NK-92 (cell line): ENCODE results near the gene NKAIN4.

Experiments used
- DNase-seq: peaks from one replicate; lab custom pipeline; 2025; ENCODE audit not compliant: unreplicated experiment; lab: John Stamatoyannopoulos, UW

NKAIN4 gene

DNA sequence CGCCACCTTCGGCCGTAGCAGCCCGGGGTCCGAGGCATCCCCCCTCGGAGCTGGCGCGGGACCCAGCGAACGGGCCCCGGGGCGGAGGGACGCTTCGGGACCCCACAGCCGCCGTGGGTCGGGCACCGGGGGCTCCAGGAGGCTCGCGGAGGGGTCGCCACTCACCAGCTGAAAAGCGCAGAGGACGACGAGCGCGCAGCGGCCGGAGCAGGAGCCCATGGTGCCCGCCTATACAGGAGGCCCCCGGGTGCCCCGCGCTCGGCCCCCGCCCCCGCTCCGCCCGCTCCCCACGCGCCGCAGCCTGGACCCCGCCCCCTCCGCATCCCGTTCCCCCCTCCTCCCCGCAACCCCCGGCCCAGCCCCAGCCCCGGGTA, at the start of gene NKAIN4:
Gene NKAIN4 (minus strand): TSS at position 232 of the 374 bp plus-strand sequence. CDS start 13 bp downstream, at position 219.
- no peak for DNase-seq

DNA sequence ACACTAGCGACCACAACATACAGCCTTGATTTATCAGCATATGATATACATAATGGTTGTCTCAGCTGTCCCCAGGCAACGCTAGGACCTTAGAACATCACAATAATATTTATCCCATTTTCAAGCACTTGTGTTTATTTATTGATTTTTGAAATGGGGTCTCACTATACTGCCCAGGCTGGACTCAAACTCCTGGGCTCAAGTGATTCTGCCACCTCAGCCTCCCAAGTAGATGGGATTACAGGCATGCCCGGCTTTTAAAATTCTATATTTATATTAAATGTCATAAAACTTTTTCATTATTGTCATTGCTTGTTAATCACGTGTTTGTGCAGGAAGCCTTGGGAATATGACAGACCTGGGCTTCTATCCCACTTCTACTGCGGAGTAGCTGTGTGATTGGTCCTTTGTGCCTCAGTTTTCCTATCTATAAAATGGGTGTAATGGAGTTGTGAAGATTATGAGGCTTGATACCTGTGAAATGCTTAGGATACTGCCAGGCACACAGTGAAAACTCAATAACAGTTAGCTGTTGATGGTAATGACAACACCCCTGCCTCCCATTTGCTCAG, 48.9 kb upstream of the NKAIN4 start:
- DNase-seq = no peak

DNA sequence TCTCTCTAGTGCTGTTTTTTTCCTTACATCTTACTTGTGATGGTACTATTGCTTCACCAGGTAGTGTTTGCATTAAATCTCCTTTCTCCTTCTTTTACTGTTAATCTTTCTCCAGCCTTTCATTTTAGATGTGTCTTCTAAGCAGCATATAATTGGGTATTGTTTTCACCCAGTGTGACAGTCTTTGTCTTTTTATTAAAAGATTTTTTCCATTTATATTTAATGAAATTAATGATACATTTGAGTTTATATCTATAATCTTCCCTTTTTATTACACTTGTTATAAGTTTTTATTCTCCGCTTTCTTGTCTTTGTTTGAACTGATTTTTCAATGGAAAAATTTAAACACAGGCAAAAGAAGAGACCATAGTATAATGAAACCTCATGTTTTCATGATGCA, 47.4 kb upstream of the NKAIN4 start:
- no peak for DNase-seq

DNA sequence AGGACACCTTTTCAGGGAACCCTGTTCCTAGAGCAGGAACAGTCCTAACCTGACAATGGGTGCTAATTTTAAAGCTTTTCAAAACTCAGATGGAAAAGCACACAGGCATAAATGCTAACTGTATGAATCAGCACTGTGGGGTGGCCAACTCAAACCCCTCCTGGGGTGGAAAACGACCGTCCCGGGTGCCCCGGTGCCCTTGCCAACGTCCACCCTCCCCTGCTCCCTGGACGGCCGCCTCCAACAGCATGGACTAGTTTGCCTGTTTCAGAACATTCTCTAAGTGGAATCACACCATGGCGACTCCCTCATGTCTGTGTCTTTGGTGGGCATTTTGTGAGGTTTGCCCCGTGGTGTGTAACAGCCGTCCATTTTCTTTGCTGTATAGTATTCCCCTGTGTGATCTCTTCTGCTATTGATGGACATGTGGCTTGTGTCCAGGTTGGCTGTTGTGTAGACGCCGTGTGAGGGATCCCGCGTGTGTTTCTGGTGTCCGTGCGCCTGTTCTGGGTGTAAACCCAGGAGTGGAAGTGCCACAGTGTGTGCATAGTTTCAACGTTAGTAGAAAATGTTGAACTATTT, 44.6 kb upstream of the NKAIN4 start:
- DNase-seq = no peak

DNA sequence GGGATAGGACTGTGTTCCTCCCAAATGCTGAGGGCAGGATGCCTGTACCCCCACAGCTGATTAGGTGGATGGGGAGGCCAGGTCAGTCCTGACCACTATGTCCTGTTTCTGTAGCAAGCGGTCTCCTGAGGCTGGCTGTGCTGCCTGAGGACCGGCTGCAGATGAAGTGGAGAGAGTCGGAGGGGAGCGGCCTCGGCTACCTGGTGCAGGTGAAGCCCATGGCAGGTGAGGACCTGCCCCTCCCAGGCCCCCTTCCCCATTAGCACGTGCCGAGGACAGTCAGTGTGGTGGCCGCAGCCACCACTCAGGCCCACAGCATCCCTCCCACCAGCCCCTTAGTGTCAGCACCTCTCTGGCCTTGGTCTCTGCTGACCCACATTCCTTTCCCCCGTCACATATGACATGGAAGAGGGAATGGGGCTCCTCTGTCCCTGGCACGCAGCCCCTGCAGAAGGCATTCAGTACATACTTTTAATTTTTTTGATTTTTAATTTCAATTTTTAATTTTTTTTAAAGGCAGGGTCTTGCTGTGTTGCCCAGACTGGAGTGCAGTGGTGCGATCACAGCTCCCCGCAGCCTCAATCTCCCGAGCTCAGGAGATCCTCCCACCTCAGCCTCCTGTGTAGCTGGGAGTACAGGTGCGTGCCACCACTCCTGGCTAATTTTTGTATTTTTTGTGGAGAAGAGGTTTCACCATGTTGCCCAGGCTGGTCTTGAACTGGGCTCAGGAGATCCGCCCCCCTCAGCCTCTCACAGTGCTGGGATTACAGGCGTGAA, 43.7 kb upstream of the NKAIN4 start:
- DNase-seq = no peak

DNA sequence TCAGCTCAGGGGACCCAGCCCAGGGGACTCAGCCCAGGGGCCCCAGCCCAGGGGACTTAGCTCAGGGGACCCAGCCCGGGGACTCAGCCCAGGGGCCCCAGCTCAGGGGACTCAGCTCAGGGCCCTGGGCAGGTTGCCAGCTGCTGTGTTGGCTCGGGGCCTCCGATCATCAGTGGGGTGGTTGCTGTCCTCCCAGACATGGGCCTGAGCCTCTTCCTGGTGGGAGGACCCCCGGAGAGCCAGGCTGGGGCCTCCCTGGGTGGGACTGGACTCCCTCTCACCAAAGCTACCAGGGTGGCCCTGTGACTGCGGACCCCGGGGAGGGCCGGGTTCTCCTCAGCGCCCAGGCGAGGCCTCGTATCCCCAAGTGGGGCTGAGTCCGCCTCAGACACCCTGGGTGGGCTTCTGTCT, 43.1 kb upstream of the NKAIN4 start:
- no peak for DNase-seq

DNA sequence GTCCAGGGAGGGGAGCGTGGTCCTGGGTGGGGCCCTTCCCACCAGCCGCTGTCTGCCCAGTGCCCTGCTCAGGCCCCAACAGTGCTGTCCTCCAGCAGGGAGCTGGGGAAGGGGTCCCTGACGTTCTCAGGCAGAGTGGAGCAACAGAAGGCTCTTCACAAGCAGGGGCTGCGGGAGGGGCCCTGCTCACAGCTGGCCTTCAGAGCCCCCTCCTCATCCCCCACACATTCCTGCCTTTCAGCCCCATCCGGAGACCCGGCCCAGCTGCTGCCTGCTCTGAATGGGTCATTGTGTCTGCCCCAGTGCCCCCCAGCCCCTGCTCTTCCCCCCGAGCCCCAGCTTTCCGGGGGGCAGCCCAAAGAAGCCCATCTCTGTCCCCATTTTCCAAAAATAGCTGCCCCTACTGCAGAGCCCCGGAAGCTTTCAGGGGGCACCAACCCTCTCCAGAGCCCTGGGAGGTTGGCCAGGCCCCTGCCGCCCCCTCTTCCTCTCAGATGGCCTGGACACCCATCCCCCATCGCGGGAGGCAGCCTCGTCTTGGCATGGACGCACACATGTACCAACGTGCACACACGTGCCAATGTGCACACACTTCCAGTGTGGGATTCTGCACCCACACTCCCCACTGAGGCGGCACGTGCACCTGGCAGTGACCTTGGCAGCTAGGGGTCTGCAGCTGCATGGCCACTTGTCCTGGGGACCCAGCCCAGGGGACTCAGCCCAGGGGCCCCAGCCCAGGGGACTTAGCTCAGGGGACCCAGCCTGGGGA, 42.5 kb upstream of the NKAIN4 start:
- DNase-seq = no peak

DNA sequence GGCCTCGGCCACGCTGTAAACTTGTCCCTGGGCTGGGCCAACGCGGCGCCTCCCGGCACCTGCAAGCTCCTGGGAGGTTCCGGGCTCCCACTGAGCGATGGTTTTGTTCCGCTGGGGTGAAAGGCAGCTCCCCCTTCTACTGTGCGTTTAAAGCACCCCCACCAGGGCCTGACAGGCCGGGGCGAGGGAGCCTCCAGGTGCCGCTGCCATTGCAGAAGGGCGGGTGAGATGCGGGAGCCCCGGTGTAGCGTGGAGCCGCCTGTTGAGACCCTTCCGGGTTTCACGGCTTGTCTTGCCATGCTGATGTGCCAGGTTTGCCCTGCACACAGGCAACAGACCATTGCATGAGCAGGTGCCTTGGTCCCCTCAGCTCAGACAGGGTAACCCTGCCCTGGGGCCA, 41.6 kb upstream of the NKAIN4 start:
- no peak for DNase-seq

DNA sequence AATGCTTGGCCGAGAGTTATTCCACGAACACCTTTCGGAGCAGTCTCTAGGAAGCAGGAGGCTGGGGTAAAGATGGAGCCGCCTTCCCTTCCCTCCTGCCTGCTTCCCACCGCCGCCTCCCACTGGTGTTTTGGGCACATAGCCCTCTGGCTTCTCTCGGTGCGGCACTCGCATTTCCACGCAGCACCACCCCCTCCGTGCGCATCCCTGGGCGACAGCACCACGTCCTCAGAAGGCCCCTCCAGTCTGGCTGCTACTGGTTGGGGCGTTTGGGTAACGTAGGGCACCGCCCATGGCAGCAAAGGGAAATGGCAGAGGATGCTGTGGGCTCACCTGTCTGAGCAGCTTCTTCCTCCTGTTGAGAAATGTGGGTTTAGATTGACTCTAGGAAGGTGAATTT, 41.2 kb upstream of the NKAIN4 start:
- no peak for DNase-seq

DNA sequence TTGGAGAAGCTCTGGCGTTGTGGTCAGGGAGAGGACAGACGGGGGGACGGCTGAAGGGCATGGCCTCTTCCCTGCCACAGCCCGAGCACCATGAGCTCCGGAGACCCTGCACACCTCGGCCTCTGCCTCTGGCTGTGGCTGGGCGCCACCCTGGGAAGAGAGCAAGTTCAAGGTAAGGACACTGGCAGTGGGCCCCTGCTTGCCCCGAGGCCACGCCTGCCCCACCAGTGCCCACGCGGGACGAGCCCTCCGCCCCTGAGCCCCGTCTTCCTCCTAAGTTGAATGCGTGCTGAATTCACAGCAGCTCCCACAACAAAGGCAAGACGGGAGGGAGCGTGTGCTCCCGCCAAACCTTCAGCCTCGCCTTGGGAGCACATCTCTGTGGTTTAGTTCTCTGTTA, 40.8 kb upstream of the NKAIN4 start:
- no peak for DNase-seq

DNA sequence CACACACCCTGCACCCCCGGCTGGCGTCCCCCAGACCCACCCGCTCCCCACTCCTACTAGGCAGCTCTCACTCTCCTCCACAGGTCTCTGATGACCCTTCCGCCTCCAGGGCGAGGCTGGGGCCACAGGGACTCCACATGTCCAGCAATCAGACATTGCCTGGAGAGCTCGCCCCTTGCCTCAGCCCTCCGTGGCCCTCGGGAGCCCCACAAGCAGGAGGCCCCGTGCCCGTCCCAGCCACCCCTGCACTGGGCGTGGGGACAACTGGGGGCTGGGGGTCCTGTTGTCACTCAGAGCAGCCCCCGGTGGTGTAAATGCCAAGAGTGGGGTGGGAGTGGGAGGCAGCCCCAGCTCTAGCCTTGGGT, 40.3 kb upstream of the NKAIN4 start:
- DNase-seq = no peak

DNA sequence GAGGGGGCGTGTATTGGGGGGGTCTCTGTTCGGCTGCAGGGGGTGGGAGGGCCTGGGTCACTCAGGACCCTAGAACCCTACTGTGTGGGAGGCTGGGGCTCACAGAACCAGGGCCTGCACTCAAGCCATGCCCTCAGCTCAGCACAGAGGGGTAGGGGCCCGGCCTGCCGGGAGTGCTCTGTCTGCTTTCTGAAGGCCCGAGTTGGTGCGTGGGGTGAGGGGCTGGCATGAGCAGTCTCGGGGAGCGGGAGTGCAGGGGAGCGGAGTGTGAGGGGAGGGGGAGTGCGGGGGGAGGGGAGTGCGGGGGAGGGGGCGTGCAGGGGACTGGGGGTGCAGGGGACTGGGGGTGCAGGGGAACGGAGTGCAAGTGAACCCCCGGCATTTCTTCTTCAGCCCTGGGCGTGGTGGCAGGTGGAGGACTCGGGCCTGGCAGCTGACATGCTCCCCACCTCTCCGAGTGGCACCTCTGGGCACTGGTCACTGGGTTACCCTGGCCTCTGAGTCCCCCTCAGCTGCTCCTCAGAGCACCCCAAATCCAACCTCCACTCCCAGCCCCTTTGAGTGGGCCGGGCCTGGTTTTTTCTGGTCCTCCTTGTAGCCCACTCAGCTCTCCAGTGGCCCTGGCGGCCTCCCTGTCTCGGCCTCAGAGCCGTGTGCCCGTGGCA, 39.7 kb upstream of the NKAIN4 start:
- DNase-seq = no peak

DNA sequence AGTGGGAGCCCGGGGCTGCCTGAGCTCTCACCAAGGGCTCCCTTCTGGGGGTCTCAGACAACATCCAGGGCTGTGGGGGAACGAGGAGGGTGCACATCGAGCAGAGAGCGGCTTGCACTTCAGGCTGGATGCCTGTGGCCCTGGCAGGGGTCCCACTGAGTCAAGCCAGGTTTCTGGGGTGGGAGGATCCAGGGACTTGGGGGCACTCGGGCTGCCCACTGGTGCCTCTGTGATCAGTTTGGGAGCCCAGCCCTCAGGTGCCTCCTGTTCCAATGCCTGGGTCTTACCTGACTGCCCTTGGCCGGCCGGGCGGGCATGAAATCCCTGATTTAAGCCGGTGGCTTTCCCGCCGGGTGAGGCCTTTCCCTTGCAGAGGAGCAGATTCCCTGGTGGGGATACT, 39.2 kb upstream of the NKAIN4 start:
- no peak for DNase-seq

DNA sequence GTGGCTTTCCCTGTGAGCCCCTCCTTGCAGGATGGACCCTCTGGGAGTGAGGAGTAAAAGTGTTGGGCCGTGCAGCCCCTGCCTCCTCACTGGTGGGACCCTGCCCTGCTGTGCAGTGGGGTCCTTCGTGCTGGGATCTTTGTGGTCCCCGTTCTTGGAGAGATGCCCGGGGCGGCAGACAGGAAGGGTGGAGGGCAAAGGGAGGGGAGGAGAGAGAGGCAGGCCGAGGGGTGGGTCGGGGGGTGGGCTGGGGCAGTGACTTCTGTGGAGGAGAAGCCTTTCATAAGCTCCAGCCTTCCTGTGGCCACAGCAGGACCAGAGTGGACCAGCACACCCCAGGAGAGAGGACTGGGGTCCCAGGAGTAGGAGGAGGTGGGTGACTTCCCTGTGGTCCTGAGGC, 38.6 kb upstream of the NKAIN4 start, which contains the start of gene COL20A1:
Gene COL20A1 (plus strand): TSS at position 283 of the 400 bp plus-strand sequence. CDS start 1,922 bp downstream, outside the sequence.
- no peak for DNase-seq

DNA sequence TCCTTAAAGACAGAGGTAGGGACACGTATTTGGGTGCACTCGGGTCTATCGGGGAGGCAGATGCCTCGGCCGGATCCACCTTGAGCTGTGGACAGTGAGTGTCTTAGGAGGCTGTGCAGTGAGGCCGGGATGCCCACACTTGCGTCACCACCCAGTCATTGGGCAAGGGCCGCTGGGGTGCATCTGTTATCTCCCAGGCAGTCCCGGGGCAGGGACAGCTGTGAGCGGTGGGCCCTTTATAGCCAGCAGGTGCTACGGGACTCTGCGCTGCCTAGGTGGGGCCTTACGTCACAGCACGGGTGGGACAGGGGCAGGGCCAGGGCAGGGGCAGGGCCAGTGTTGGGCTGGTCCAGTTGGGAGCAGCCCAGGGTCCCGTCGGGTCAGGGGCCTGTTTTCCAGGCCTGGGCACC, 38.0 kb upstream of the NKAIN4 start:
- no peak for DNase-seq

DNA sequence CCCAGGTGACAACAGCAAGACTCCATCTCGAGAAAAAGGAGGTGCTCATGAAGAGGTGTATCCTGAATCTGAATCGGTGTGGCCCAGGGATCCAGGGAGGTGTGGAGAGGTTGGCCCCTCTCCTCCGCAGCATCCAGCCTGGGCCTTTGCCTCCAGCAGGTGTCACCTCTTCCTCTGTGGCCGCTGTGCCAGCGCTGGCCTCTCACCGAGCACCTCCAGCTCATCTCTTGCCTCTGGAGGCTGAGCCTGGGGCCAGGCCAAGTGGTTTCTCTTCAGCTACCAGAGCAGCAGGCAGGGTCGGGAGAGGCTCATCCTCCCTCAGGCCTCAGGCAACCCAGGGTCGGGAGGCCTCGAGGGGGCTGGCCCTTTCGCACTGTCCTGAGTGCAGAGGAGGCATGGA, 37.5 kb upstream of the NKAIN4 start:
- DNase-seq = no peak

DNA sequence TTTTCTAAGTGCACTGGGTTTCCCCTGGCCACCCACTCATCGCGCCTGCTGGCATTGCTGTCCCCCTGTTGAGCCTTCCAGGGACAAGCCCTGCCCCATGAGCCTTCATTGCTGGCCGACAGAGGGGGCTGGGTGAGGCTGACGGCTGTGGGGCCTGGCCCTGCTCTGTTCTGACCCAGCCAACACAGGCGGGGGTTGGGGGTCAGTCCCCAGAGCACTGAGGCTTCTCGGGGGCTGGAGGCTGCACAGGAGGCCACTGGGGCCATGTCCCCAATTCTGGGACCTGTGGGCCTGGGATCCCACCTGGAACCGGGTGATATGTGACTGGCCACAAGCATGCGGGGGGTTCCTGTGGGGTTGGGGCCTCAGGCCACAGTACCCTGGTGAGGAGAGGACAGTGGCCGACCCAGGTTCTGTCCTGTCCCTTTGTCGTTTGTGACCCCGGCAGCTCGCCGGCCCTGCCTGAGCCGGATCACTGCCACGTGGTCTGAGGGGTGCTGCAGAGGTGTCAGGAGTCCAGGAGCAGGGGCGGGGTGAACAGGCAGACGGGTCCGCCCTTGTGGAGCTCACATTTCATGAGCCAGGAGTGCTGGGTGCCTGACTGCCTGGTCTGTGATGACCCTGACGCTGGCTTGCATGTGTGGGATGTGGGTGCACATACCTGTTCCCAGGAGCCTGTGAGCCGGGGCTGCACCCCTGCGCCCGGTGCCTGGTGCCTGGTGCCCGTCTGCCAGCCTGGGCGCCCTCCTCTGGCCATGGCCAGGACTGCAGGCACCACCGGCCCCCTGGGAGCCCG, 36.6 kb upstream of the NKAIN4 start:
- no peak for DNase-seq

DNA sequence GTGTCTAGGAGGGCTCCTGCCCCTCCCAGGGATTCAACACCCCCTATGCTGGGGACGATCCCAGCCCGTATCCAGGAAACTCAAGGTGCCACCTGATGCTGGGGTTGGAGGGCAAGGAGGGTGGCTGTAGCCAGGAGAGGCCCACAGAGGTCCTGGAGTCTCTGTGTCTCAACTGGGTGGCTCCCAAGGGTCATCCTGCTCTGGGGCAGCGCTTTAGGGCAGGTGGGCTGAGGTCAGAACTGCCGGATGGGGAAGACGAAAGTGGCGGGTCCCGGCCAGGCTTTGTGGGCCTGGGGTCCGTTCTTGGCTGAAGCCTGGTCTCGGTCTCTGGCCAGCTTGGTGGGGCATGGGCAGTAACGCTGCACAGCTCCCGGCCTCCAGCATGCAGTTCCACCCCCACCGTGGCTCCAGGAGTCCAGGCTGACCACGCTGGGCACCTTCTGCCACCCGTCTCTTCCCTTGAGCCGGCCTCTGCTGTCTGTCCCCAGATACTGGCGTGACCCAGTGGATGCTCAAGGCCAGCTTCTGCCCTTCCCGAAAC, 35.9 kb upstream of the NKAIN4 start:
- no peak for DNase-seq

DNA sequence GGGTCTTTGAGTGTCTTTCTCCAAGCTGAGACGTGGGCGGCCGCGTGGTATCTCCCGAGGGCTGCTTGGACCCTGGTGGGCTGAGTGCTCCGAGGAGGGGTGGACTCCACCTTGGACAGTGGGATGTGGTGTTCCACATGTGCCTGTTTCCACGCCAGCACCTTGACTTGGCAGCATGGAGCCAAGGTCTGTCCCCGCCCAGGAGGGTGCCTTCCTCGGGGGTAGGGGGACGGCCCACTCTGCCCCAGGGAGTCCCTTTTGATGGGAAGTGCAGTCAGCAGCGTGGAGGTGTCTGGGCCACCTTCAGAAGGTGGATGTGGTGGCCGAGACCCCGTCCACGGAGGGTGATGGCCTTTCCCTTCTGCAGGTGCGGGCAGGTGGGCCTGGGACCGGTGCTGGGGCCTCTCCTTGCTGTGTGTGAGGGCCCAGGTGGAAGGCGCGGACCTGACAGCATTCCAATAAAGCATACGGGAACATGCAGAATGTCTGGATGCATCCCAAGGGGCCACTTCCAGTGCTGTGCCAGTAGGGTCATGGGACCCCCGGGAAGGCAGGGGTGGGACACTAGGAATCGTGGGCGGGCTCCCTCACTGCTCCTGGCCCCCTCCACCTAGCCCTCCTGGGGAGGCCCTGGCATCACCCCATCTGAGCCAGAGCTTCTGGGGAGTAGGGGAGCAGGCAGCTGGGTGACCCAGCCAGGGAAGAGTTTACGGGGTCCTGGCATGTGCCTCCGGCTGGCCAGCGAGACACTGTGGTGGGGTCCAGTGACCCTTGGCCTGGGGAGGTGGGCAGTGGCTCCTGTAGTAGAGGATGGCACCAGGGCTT, 35.3 kb upstream of the NKAIN4 start:
- DNase-seq = no peak
